GM19240 (cell line): Measurements from ENCODE around the gene GNAI1.

Experiments used
- DNase-seq: peaks from one replicate; pipeline ENCODE4 v3.0.0; 2011; ENCODE audit warnings: low spot score; ENCODE audit not compliant: insufficient read length

The GNAI1 gene

DNA sequence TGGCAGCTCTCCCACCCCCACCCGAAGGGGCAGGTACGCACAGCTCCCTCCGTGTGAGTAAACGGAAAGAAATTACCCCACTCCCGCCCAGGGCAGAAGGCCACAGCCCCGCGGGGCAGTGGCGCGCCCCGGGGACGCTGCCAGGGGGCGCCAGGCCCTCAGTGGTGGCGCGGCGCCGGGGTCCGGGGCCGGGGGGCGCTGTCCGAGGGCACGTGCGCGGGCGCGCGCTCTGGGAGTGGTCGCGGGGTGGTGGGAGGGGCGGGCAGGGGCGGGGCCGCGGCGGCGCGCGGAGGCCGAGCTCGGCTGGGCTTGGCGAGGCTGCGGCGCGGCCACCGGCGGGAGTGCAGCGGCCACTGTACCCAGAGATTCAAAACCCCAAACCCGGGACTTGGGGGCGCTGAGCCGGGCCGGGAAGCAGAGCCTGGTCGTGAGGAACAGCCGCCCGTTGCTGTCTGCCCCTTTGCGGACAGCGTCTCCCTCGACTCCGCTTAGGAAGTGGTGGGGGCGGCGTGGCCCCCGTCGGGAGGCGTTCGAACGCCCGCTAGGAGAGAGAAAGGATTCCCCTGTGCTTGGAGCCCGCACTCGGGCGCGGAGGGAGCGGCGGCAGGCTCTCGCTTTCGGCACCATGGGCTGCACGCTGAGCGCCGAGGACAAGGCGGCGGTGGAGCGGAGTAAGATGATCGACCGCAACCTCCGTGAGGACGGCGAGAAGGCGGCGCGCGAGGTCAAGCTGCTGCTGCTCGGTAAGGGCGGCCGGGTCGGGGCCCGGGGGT, at the start of gene GNAI1:
Gene GNAI1, plus strand, starts transcription at position 296 of the 773 bp plus-strand sequence. Its CDS starts 330 bp downstream, at position 626.
- DNase-seq, result no peak

- DNase-seq, result no peak
Measured at GRCh38 chr7:80087051-80087770, 47.4 kb upstream of the GNAI1 start.

GRCh38 chr7:80087771-80088170, 46.9 kb upstream of the GNAI1 start:
- DNase-seq, result no peak

GRCh38 chr7:80088705-80089104, 45.9 kb upstream of the GNAI1 start:
- no peak for DNase-seq

DNA sequence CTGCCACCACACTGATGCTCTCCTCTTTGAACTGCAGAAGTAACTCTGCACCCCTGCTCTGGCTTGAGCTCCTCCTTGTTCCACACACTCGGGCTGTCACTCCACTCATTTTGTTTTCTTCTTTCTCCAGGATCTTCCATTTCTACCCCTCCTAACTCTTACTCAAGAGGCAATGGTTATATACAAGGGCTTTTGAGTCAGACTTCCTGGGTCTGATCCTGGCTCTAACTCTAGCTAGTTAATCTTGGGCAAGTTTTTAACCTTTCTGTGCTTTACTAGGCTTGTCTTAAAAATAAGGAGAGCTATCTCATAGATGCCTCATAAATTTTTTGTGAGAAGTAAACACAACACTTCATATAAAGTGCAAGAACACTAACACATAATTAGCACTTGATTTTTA, 45.3 kb upstream of the GNAI1 start:
- no peak for DNase-seq

DNA sequence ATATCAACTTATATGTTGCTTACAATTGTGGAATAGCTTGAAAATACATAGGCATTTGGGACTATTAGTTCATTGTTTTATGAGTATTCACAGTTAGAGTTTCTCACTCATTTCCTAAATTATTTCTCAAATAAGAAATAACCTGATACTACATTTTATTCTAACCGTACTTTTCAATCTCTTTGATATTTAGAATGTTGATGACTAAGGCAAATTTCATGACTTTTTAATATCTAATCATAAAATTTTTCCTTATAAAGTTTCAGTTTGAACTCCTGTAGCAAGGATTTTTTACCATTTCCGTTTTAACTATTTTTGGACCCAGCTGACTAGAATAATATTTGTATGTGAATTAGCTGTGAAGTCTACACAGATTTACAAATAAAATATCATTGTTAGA, 41.3 kb upstream of the GNAI1 start:
- no peak for DNase-seq

- DNase-seq, result no peak
Measured at GRCh38 chr7:80095545-80095944, 39.1 kb upstream of the GNAI1 start.

GRCh38 chr7:80097756-80098155, 36.9 kb upstream of the GNAI1 start:
- DNase-seq, result no peak

GRCh38 chr7:80098795-80099194, 35.8 kb upstream of the GNAI1 start:
- DNase-seq, result no peak

DNA sequence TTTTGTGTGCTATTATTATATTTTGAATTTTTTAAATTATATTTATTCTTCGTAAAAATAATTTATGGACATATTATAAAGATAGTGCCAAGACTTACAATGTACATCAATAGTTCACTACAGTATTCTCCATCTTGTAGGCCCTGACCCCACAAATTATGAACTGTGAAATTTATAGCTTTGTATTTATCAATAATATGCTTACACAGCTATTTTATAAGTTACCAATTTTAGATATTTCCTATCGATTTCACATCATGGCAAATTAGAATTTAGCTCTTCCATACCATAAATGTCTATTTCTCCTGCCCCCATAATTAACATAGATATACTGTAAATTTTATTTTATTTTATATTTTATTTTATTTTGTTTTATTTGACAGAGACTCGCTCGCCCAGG, 34.4 kb upstream of the GNAI1 start:
- DNase-seq, result no peak

DNA sequence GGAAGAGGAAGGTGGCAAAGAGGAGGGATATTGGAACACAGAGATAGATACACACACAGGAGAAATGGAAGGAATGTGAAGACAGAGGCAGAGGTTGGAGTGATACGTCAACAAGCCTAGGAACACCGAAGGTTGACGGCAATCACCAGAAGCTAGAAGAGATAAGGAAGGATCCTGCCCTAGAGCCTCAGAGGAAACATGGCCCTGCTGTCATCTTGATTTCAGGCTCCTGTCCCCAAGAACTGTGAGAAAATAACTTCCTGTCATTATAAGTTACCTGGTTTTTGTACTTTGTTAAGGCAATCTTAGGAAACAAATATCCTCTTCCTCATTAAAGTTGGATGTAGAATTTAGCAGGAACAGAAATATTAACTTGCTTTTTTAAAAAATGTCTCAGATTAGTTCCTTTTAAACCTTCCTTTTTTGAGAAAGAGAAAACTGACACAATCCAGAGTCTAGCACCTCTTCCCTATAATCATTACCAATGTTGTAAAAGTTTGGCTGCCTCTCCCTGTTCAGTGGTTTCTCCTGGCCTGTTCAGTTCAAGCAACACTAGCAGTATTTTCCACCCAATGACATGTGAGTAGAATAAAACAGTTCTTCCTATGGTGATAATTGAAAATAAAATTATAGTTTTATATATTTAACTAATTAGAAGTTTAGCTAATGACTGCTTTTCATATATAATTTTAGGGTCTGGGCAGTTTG, 28.8 kb upstream of the GNAI1 start:
- no peak for DNase-seq

GRCh38 chr7:80106498-80107113, 28.0 kb upstream of the GNAI1 start:
- DNase-seq, result no peak

DNA sequence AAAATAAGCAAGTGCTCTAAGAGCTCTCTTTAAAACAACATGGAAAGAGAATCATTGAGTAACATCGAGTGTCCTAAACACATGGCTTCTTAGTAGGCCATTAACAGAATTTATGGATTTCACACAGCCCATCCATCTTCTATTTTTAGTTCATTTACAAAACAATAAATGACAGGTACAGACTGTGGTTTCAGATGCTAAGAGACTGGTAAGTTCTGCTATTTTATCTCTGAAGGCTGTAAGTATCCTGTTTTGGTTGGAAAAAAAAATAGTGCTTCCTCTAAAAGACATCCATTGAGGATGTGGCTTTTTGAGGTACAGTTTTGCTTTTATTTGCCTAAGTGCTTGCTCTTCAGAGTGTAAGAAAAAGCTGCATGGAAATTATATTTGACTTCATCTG, 27.4 kb upstream of the GNAI1 start:
- DNase-seq, result no peak

DNA sequence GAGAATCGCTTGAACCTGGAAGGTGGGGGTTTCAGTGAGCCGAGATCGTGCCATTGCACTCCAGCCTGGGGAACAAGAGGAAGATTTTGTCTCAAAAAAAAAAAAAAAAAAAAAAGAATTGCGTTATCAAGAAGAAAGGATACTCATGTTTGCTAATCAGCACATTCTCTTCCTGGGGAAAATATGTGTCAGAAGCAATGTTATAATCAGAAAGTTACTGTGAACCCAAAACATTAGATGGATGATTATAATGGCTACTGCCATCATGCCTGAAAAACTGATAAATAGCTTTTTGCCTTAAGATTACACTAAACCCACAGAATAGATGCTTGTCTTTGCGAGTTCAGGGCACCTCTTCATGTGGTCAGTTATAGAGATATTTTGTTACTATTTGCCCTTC, 24.3 kb upstream of the GNAI1 start:
- DNase-seq, result no peak

DNA sequence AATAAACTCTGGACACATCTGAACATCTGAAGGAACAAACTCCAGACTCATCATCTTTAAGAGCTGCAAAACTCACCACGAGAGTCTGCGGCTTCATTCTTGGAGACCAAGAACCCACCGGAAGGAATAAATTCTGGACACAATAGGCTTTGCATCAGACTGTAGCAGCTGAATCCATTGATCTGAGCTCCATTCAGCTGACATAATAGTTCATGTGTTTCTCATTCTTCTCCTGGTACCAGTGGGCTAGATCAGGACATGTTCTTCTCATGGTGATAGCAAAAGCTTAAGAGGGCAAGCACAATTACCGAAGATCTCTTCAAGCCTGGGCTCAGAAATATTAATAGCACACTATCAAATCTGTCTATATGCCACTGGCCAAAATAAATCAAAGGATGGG, 20.5 kb upstream of the GNAI1 start:
- DNase-seq, result no peak

GRCh38 chr7:80124526-80125264, 9.9 kb upstream of the GNAI1 start:
- no peak for DNase-seq

DNA sequence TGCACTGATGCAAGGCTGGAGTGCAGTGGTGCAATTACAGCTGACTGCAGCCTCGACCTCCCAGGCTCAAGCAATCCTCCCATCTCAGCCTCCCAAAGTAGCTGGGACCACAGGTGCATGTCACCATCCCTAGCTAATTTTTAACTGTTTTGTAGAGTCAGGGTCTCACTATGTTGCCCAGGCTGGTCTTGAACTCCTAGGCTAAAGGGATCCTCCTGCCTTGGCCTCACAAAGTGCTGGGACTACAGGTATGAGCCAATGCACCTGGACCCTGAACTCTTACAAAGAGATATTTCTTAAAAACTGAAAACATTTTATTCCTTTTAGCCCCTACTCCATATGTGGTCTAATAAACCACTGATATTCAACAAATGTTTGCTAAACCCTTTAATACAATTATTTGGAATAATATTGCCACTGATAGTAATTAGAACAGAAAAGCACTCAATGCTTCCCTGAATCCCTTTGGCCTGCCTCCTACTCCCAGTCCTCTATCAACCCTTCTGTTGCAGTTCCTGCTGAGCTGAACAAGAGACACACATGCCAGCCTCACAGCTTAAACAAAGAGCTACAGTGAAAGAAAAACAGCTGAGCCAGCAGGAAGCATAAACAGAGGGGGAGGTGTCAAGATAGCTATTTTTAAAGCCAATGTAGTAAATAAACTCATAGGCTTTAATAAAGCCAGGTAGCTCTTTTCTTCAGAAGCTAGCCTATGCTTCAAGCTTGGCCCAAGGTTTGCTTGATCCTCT, 7.0 kb upstream of the GNAI1 start:
- DNase-seq, result no peak

DNA sequence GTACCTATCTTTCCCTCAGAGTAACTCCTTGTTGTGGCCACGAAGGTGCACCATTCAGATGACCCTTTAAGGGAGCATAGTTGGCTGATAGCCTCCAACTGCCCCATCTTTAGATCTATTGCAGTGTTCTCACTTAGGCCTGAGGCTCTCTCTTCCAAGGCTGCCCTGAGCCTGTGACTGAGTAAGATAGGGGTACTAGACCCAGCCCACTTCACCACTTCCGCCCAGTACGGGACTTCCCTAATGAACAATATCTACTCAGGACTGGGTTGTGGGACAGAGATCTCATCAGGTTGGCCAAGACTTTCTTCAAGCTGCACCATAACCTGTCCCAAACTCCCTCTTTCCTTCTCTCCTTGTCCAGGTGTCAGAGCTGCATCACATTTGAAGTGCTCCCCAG, 5.7 kb upstream of the GNAI1 start:
- no peak for DNase-seq

- DNase-seq, result no peak
Measured at GRCh38 chr7:80129785-80130184, 4.8 kb upstream of the GNAI1 start.

- no peak for DNase-seq
Measured at GRCh38 chr7:80131675-80132435, 2.8 kb upstream of the GNAI1 start.
